GM21381 (cell line): ENCODE data around the gene NLGN1.

Experiments
- ATAC-seq: cut with Tn5 transposase; IDR thresholded peaks from one replicate; pipeline ENCODE4 v1.9.1; 2021; ENCODE audit warnings: mild to moderate bottlenecking, moderate library complexity; ENCODE audit not compliant: unreplicated experiment

Gene NLGN1

GRCh38 chr3:174247687-174248152 lies 850.2 kb downstream of the NLGN1 start:
- no peak for ATAC-seq

GRCh38 chr3:174251681-174252080 lies 854.1 kb downstream of the NLGN1 start:
- no peak for ATAC-seq

GRCh38 chr3:174253196-174253823 lies 855.8 kb downstream of the NLGN1 start:
- ATAC-seq: no peak

GRCh38 chr3:174253940-174254339 lies 856.4 kb downstream of the NLGN1 start:
- ATAC-seq: no peak

- no peak for ATAC-seq
These were observed 857.9 kb downstream of the NLGN1 start for GRCh38 chr3:174255454-174255853.

- ATAC-seq: no peak
These were observed 868.9 kb downstream of the NLGN1 start for GRCh38 chr3:174266476-174266875.

GRCh38 chr3:174268061-174268460 lies 870.5 kb downstream of the NLGN1 start:
- no peak for ATAC-seq

- ATAC-seq: no peak
These were observed 871.0 kb downstream of the NLGN1 start for GRCh38 chr3:174268586-174268985.

GRCh38 chr3:174270841-174271240 lies 873.3 kb downstream of the NLGN1 start:
- no peak for ATAC-seq

GRCh38 chr3:174275336-174275735 lies 877.8 kb downstream of the NLGN1 start:
- ATAC-seq: no peak

- ATAC-seq: no peak
These were observed 879.3 kb downstream of the NLGN1 start for GRCh38 chr3:174276826-174277225.

GRCh38 chr3:174278094-174278493 lies 880.5 kb downstream of the NLGN1 start:
- ATAC-seq: no peak

- no peak for ATAC-seq
These were observed 882.6 kb downstream of the NLGN1 start for GRCh38 chr3:174280186-174280585.

- no peak for ATAC-seq
These were observed 887.8 kb downstream of the NLGN1 start for GRCh38 chr3:174285242-174285864.

- no peak for ATAC-seq
These were observed 890.2 kb downstream of the NLGN1 start for GRCh38 chr3:174287705-174288104.

GRCh38 chr3:174294616-174295015 lies 897.1 kb downstream of the NLGN1 start:
- ATAC-seq: no peak

- no peak for ATAC-seq
These were observed 898.0 kb downstream of the NLGN1 start for GRCh38 chr3:174295306-174296092.

- no peak for ATAC-seq
These were observed 905.3 kb downstream of the NLGN1 start for GRCh38 chr3:174302746-174303315.

- no peak for ATAC-seq
These were observed 906.5 kb downstream of the NLGN1 start for GRCh38 chr3:174303907-174304560.

- ATAC-seq: no peak
These were observed 911.2 kb downstream of the NLGN1 start for GRCh38 chr3:174308736-174309135.

- no peak for ATAC-seq
These were observed 913.0 kb downstream of the NLGN1 start for GRCh38 chr3:174310475-174310983.
